NK-92 treated with Interleukin-12 subunit alpha and Interleukin-12 subunit beta, amount 100 ng/mL, for 24 hours (cell line): ENCODE results near the gene GFRA3.

Source experiments
- DNase-seq: peaks from one replicate; lab custom pipeline; 2025; lab: John Stamatoyannopoulos, UW

GFRA3 gene

GRCh38 chr5:138246822-138247221 lies 27.6 kb downstream of the GFRA3 start:
- DNase-seq, result no peak

- DNase-seq, result no peak
Measured at GRCh38 chr5:138246334-138246733, 28.1 kb downstream of the GFRA3 start.

GRCh38 chr5:138245717-138246116 lies 28.7 kb downstream of the GFRA3 start:
- no peak for DNase-seq

- DNase-seq, result no peak
Measured at GRCh38 chr5:138243794-138244193, 30.6 kb downstream of the GFRA3 start.

GRCh38 chr5:138241688-138242571 lies 32.5 kb downstream of the GFRA3 start:
- no peak for DNase-seq

GRCh38 chr5:138240650-138241385 lies 33.6 kb downstream of the GFRA3 start:
- no peak for DNase-seq

GRCh38 chr5:138238034-138238433 lies 36.4 kb downstream of the GFRA3 start:
- no peak for DNase-seq

- DNase-seq, result no peak
Measured at GRCh38 chr5:138234651-138235050, 39.8 kb downstream of the GFRA3 start.

- no peak for DNase-seq
Measured at GRCh38 chr5:138233280-138233679, 41.1 kb downstream of the GFRA3 start.

- DNase-seq, result no peak
Measured at GRCh38 chr5:138230981-138231589, 43.3 kb downstream of the GFRA3 start.

- no peak for DNase-seq
Measured at GRCh38 chr5:138230261-138230660, 44.2 kb downstream of the GFRA3 start.

GRCh38 chr5:138229387-138229786 lies 45.0 kb downstream of the GFRA3 start:
- DNase-seq, result no peak

- no peak for DNase-seq
Measured at GRCh38 chr5:138226910-138227309, 47.5 kb downstream of the GFRA3 start.

- DNase-seq, result no peak
Measured at GRCh38 chr5:138224712-138225111, 49.7 kb downstream of the GFRA3 start.

GRCh38 chr5:138223532-138223931 lies 50.9 kb downstream of the GFRA3 start:
- DNase-seq, result no peak

- DNase-seq, result no peak
Measured at GRCh38 chr5:138216799-138217198, 57.6 kb downstream of the GFRA3 start.

GRCh38 chr5:138213161-138214029 lies 61.0 kb downstream of the GFRA3 start, which contains the start of gene CDC23:
CDC23 (minus strand) TSS chr5:138213323; CDS start chr5:138213312, 11 bp downstream.
- peak; percentile 88 for DNase-seq

GRCh38 chr5:138212828-138213160 lies 61.6 kb downstream of the GFRA3 start:
- no peak for DNase-seq

GRCh38 chr5:138210985-138211384 lies 63.4 kb downstream of the GFRA3 start:
- DNase-seq, result no peak
